Measurements from ENCODE around the gene PHB1.

DNA sequence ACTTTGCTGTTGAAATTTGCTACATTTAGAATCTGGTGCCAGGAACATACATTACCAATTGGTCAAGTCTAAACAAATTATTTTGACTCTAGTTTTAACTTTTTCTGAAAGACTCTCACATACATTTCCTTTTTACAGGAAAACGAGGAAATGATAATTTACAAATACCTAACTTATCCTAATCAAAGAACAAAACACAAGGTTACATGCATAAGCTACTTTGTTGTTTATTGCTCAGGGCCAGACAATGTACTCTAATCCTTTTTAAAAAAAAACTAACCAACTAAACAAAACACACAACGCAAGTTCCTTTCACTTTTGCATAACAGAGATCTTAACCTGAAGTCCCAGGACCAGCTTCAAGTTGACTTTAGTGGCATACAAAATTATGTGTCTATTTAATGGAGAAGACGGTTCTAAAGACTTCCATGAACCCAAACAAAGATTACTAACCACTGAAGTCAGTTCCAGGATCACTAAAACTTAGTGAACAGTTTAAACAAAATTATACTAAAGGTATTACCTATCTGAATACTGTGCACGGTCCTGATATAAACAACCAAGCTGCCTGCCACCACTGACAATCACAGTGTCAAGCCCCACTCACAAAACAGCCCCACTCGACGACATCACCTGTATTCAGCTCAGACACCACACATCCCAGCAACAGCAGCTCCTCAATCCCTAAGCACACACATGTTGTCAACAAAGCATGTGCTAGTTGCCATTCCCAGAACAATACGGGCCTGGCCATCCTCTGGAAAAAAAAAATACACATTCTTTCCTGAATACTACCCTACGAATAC lies 54.5 kb downstream of the PHB1 start:
- TF ChIP-seq, protein P1, sequence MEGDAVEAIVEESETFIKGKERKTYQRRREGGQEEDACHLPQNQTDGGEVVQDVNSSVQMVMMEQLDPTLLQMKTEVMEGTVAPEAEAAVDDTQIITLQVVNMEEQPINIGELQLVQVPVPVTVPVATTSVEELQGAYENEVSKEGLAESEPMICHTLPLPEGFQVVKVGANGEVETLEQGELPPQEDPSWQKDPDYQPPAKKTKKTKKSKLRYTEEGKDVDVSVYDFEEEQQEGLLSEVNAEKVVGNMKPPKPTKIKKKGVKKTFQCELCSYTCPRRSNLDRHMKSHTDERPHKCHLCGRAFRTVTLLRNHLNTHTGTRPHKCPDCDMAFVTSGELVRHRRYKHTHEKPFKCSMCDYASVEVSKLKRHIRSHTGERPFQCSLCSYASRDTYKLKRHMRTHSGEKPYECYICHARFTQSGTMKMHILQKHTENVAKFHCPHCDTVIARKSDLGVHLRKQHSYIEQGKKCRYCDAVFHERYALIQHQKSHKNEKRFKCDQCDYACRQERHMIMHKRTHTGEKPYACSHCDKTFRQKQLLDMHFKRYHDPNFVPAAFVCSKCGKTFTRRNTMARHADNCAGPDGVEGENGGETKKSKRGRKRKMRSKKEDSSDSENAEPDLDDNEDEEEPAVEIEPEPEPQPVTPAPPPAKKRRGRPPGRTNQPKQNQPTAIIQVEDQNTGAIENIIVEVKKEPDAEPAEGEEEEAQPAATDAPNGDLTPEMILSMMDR (IDR thresholded peaks at IDR 0.05), result no peak
- TF ChIP-seq POLR2A (IDR thresholded peaks at IDR 0.05), result no peak
